ENCODE data around the gene PAX9. TPM values are rescaled to one million over a fixed set of nuclear protein-coding genes. Genes with fewer than 3 reads are reported as not detected.

PAX9 gene
- total RNA-seq, 1 donor from 2014 or later = 1.2 TPM

GRCh38 chr14:36652542-36653201, 9.0 kb upstream of the PAX9 start:
- Mint-ChIP-seq H3K4me1 (ENCODE audit: low read depth, unreplicated experiment) (peaks cover 5% of the 10 kb centered on the region), H3K9me3 (ENCODE audit: unreplicated experiment) (peaks cover 12% of the 10 kb centered on the region), H3K27me3 (ENCODE audit: low read depth, unreplicated experiment) (peaks cover 98% of the 10 kb centered on the region), H3K27ac (ENCODE audit: unreplicated experiment) (no peak overlapping the region), H3K4me3 (ENCODE audit: unreplicated experiment) (no peak overlapping the region), H3K36me3 (ENCODE audit: low read depth, unreplicated experiment) (no peaks in the 10 kb centered on the region)
- H4K20me1 ChIP-seq (ENCODE audit: insufficient read depth, low read length) = no peaks in the 10 kb centered on the region
- peaks cover 15% of the 10 kb centered on the region for H3K4me1 ChIP-seq (ENCODE audit: insufficient read depth, low read length)
- H3K27ac ChIP-seq (ENCODE audit: low read depth, low read length) = no peak overlapping the region
- H3K4me2 ChIP-seq (ENCODE audit: low read length) = no peak overlapping the region
- TF ChIP-seq EZH2 (IDR thresholded peaks at IDR 0.05; ENCODE audit: insufficient read depth, low read length) (no peak), CTCF (IDR thresholded peaks at IDR 0.05; ENCODE audit: insufficient read depth, low read depth, low read length) (no peak)
- DNase-seq (ENCODE audit: low read depth) (no peak), FAIRE-seq (no peak)
- peaks cover 11% of the 10 kb centered on the region for H3K9me3 ChIP-seq (ENCODE audit: insufficient read depth, low read depth, low read length)
- no peaks in the 10 kb centered on the region for H3K36me3 ChIP-seq (ENCODE audit: insufficient read depth, low read length)
- no peak overlapping the region for H3K9ac ChIP-seq (ENCODE audit: low read length)
- no peaks in the 10 kb centered on the region for H3K79me2 ChIP-seq (ENCODE audit: insufficient read depth, low read length)
- H3K4me3 ChIP-seq (ENCODE audit: insufficient read depth, low read depth, low read length) = no peak overlapping the region
- H2AFZ ChIP-seq (ENCODE audit: low read depth, low read length) = no peak overlapping the region
- H3K27me3 ChIP-seq (ENCODE audit: insufficient read depth, low read length) = peaks cover 97% of the 10 kb centered on the region

- Mint-ChIP-seq H3K27ac (ENCODE audit: unreplicated experiment) (no peak overlapping the region), H3K4me3 (ENCODE audit: unreplicated experiment) (no peak overlapping the region), H3K4me1 (ENCODE audit: low read depth, unreplicated experiment) (peaks cover 4% of the 10 kb centered on the region), H3K9me3 (ENCODE audit: unreplicated experiment) (peaks cover 12% of the 10 kb centered on the region), H3K27me3 (ENCODE audit: low read depth, unreplicated experiment) (peaks cover 97% of the 10 kb centered on the region), H3K36me3 (ENCODE audit: low read depth, unreplicated experiment) (no peaks in the 10 kb centered on the region)
- Histone ChIP-seq H3K36me3 (ENCODE audit: insufficient read depth, low read length) (no peaks in the 10 kb centered on the region), H3K9ac (ENCODE audit: low read length) (no peak overlapping the region), H3K4me3 (ENCODE audit: insufficient read depth, low read depth, low read length) (no peak overlapping the region), H4K20me1 (ENCODE audit: insufficient read depth, low read length) (no peaks in the 10 kb centered on the region), H3K4me2 (ENCODE audit: low read length) (no peak overlapping the region), H2AFZ (ENCODE audit: low read depth, low read length) (no peak overlapping the region), H3K27ac (ENCODE audit: low read depth, low read length) (no peak overlapping the region), H3K79me2 (ENCODE audit: insufficient read depth, low read length) (no peaks in the 10 kb centered on the region), H3K27me3 (ENCODE audit: insufficient read depth, low read length) (peaks cover 97% of the 10 kb centered on the region), H3K4me1 (ENCODE audit: insufficient read depth, low read length) (peaks cover 10% of the 10 kb centered on the region), H3K9me3 (ENCODE audit: insufficient read depth, low read depth, low read length) (peaks cover 11% of the 10 kb centered on the region)
- no peak for FAIRE-seq
- TF ChIP-seq CTCF (IDR thresholded peaks at IDR 0.05; ENCODE audit: insufficient read depth, low read depth, low read length) = no peak
- no peak for TF ChIP-seq EZH2 (IDR thresholded peaks at IDR 0.05; ENCODE audit: insufficient read depth, low read length)
- no peak for DNase-seq (ENCODE audit: low read depth)
Measured at GRCh38 chr14:36653413-36653812, 8.2 kb upstream of the PAX9 start.
